HepG2 (cell line): Measurements from ENCODE around the gene IGFBP6. TPM values are rescaled to one million over a fixed set of nuclear protein-coding genes. Genes with fewer than 3 reads are reported as not detected.

Experiments used
- ETV6 ChIP-seq: sonication (generic); formaldehyde crosslinking; conservative IDR thresholded peaks from 2 replicates; pipeline ENCODE4 v1.4.0; 2020; ENCODE audit warnings: missing genetic modification reagents
- FOXC1 ChIP-seq: sonication (generic); formaldehyde crosslinking; IDR thresholded peaks from 2 replicates; pipeline ENCODE4 v1.8.0; 2022; ENCODE audit warnings: mild to moderate bottlenecking, missing genetic modification reagents, borderline replicate concordance
- IRF1 ChIP-seq: sonication (generic); formaldehyde crosslinking; IDR thresholded peaks from 2 replicates; pipeline ENCODE4 v1.4.0; 2020; ENCODE audit warnings: low read depth, mild to moderate bottlenecking, missing genetic modification reagents
- MBNL3 ChIP-seq: fragments of 250-450 bp; sonication (Bioruptor Pico); conservative IDR thresholded peaks from 2 replicates; pipeline ENCODE4 v1.8.0; 2022; ENCODE audit warnings: mild to moderate bottlenecking, inconsistent platforms
- MIER2 ChIP-seq: IDR thresholded peaks from 2 replicates; pipeline ENCODE4 v1.6.1; 2016; ENCODE audit warnings: missing biosample characterization, missing genetic modification reagents
- RBFOX2 ChIP-seq: fragments of 200-400 bp; formaldehyde crosslinking; IDR thresholded peaks from 2 replicates; pipeline ENCODE4 v1.6.1; 2017; ENCODE audit warnings: low read depth, mild to moderate bottlenecking, low read length
- SMC3 ChIP-seq: IDR thresholded peaks from 2 replicates; pipeline ENCODE4 v1.6.1; 2011; ENCODE audit warnings: low read length, improper control_type of control experiment
- SP140L ChIP-seq: sonication (generic); formaldehyde crosslinking; IDR thresholded peaks from 2 replicates; pipeline ENCODE4 v1.4.0; 2020; ENCODE audit warnings: missing genetic modification reagents, borderline replicate concordance
- TCF7 ChIP-seq: sonication (generic); IDR thresholded peaks from 2 replicates; pipeline ENCODE4 v1.6.1; 2016; ENCODE audit warnings: antibody characterized with exemption, low read depth
- TFAP4 ChIP-seq: sonication (generic); IDR thresholded peaks from 2 replicates; pipeline ENCODE4 v1.6.1; 2016; ENCODE audit warnings: low read depth, borderline replicate concordance
- TFDP2 ChIP-seq: sonication (generic); formaldehyde crosslinking; IDR thresholded peaks from 2 replicates; pipeline ENCODE4 v1.4.0; 2020; ENCODE audit warnings: missing genetic modification reagents
- THAP11 ChIP-seq: IDR thresholded peaks from 2 replicates; pipeline ENCODE4 v1.6.1; 2016; ENCODE audit warnings: missing biosample characterization, missing genetic modification reagents
- ZFP1 ChIP-seq: IDR thresholded peaks from 2 replicates; pipeline ENCODE4 v1.6.1; 2016
- ZNF136 ChIP-seq: sonication (generic); formaldehyde crosslinking; IDR thresholded peaks from 2 replicates; pipeline ENCODE4 v1.8.1; 2022; ENCODE audit warnings: low read depth, mild to moderate bottlenecking, moderate library complexity, missing genetic modification reagents
- ZNF20 ChIP-seq: sonication (generic); formaldehyde crosslinking; IDR thresholded peaks from 2 replicates; pipeline ENCODE4 v1.4.0; 2020; ENCODE audit warnings: mild to moderate bottlenecking, moderate library complexity, missing genetic modification reagents
- ZNF652 ChIP-seq: IDR thresholded peaks from 2 replicates; pipeline ENCODE4 v1.6.1; 2016; ENCODE audit warnings: low read depth, borderline replicate concordance
- ZNF768 ChIP-seq: sonication (generic); formaldehyde crosslinking; IDR thresholded peaks from 2 replicates; pipeline ENCODE4 v1.4.0; 2020; ENCODE audit warnings: missing genetic modification reagents
- polyA plus RNA-seq, 8 experiments: library from polyadenylated mRNA; depleted of rRNA in 3 of 8; stranded (reverse) in 7 of 8; unstranded in 1 of 8; fragments of >200 nt; fragmentation: Illumina TruSeq in 4 of 8; extraction: Trizol in 4 of 8; gene quantifications; 2 replicates each; pipeline versions ENCODE4 v1.2.1 to v1.2.3, GENCODE V29; 2011 to 2016; ENCODE audit warnings: low read depth in 4 of 8, missing spikeins in 1 of 8, mixed read lengths in 1 of 8; ENCODE audit not compliant: insufficient read depth in 1 of 8
- total RNA-seq, 5 experiments: library from RNA; depleted of rRNA; stranded (reverse); fragments of >200 nt; fragmentation: Illumina TruSeq; extraction: Trizol; gene quantifications; 2 replicates each; pipeline ENCODE4 v1.2.3, GENCODE V29; 2016; ENCODE audit warnings: low read depth in 1 of 5
- TF ChIP-seq, protein P1 (sequence below): sonication (generic); formaldehyde crosslinking; IDR thresholded peaks from 2 replicates; pipeline ENCODE4 v1.4.0; 2020; ENCODE audit warnings: mild to moderate bottlenecking, missing genetic modification reagents
- TF ChIP-seq, protein P2 (sequence below): IDR thresholded peaks from 2 replicates; pipeline ENCODE4 v1.6.1; 2016; ENCODE audit warnings: low read depth, control low read depth
- TF ChIP-seq, protein P3 (sequence below): sonication (generic); formaldehyde crosslinking; IDR thresholded peaks from 2 replicates; pipeline ENCODE4 v1.5.1; 2020; ENCODE audit warnings: mild to moderate bottlenecking, missing genetic modification reagents, moderate library complexity

Gene IGFBP6
- total and polyA plus RNA-seq, 2 of the 13 experiments (the other 11 are each of a cell fraction or from before 2014, with no cell fraction given) = 3.9 to 25.2 TPM

DNA sequence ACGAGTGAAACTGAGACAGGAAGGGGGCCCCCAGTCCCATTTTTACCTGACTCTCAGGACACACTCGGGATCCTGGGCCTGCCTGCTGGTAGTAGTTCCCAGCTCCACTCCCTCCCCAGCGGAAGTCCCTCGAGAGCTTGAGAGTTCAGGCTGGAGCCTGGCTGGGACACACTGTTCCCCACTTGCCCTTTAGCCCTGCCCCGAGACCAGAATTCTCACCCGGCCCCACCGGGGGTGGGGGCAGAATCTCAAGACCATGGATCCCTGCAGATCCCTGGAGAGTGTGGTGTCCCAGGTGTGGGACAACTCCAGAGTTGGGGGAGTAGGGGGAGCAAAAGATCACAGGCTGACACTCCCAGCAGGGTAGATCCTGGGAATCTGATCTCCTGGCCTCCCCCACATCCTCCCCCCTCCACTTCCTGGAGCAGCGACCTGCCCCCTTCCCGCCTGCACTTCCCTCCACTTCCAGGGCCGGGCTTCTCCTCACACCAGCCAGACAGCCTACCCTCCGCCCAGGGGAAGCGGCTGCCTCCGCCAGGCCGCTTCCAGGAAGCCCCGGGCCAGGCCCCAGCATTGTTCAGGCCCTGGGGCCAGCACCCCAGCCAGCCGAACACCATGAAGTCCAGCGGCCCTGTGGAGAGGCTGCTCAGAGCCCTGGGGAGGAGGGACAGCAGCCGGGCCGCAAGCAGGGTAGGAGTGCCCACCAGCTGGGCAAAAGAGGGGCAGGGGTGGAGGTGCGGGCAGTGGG is 47.7 kb upstream of the IGFBP6 start, which contains the start of gene TNS2 (continued):
- TF ChIP-seq, protein P1, sequence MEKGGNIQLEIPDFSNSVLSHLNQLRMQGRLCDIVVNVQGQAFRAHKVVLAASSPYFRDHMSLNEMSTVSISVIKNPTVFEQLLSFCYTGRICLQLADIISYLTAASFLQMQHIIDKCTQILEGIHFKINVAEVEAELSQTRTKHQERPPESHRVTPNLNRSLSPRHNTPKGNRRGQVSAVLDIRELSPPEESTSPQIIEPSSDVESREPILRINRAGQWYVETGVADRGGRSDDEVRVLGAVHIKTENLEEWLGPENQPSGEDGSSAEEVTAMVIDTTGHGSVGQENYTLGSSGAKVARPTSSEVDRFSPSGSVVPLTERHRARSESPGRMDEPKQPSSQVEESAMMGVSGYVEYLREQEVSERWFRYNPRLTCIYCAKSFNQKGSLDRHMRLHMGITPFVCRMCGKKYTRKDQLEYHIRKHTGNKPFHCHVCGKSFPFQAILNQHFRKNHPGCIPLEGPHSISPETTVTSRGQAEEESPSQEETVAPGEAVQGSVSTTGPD (CRISPR knock-in tag) = no peak
- TF ChIP-seq TFAP4 = peak; percentile 34; the same call in 1 of the 2 replicates
- no peak for TF ChIP-seq MBNL3 (CRISPR knock-in tag)
- 0 out of 2 replicates have a peak, but pooled peaks have one; percentile 11 for TF ChIP-seq MIER2 (CRISPR knock-in tag)
- peak; percentile 88 for TF ChIP-seq RBFOX2
- TF ChIP-seq SMC3 = no peak
- TF ChIP-seq ZFP1 (CRISPR knock-in tag) = no peak
- TF ChIP-seq ZNF136 (CRISPR knock-in tag) = no peak
- TF ChIP-seq, protein P2, sequence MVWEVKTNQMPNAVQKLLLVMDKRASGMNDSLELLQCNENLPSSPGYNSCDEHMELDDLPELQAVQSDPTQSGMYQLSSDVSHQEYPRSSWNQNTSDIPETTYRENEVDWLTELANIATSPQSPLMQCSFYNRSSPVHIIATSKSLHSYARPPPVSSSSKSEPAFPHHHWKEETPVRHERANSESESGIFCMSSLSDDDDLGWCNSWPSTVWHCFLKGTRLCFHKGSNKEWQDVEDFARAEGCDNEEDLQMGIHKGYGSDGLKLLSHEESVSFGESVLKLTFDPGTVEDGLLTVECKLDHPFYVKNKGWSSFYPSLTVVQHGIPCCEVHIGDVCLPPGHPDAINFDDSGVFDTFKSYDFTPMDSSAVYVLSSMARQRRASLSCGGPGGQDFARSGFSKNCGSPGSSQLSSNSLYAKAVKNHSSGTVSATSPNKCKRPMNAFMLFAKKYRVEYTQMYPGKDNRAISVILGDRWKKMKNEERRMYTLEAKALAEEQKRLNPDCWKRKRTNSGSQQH = no peak
- no peak for TF ChIP-seq ZNF20 (CRISPR knock-in tag)
- no peak; the same call in 1 of the 2 replicates for TF ChIP-seq FOXC1 (CRISPR knock-in tag)
- no peak; the same call in 1 of the 2 replicates for TF ChIP-seq TFDP2 (CRISPR knock-in tag)
- no peak for TF ChIP-seq ZNF652 (CRISPR knock-in tag)
- TF ChIP-seq ZNF768 (CRISPR knock-in tag) = no peak
- no peak for TF ChIP-seq SP140L
- TF ChIP-seq, protein P3, sequence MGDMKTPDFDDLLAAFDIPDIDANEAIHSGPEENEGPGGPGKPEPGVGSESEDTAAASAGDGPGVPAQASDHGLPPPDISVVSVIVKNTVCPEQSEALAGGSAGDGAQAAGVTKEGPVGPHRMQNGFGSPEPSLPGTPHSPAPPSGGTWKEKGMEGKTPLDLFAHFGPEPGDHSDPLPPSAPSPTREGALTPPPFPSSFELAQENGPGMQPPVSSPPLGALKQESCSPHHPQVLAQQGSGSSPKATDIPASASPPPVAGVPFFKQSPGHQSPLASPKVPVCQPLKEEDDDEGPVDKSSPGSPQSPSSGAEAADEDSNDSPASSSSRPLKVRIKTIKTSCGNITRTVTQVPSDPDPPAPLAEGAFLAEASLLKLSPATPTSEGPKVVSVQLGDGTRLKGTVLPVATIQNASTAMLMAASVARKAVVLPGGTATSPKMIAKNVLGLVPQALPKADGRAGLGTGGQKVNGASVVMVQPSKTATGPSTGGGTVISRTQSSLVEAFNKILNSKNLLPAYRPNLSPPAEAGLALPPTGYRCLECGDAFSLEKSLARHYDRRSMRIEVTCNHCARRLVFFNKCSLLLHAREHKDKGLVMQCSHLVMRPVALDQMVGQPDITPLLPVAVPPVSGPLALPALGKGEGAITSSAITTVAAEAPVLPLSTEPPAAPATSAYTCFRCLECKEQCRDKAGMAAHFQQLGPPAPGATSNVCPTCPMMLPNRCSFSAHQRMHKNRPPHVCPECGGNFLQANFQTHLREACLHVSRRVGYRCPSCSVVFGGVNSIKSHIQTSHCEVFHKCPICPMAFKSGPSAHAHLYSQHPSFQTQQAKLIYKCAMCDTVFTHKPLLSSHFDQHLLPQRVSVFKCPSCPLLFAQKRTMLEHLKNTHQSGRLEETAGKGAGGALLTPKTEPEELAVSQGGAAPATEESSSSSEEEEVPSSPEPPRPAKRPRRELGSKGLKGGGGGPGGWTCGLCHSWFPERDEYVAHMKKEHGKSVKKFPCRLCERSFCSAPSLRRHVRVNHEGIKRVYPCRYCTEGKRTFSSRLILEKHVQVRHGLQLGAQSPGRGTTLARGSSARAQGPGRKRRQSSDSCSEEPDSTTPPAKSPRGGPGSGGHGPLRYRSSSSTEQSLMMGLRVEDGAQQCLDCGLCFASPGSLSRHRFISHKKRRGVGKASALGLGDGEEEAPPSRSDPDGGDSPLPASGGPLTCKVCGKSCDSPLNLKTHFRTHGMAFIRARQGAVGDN = peak; percentile 80
- peak; percentile 93 for TF ChIP-seq ETV6 (CRISPR knock-in tag)
- no peak for TF ChIP-seq TCF7
- peak; percentile 45; the same call in 1 of the 2 replicates for TF ChIP-seq THAP11 (CRISPR knock-in tag)
- no peak for TF ChIP-seq IRF1 (CRISPR knock-in tag)
